ENCODE data around the gene SEMA3D. TPM values are rescaled to one million over a fixed set of nuclear protein-coding genes. Genes with fewer than 3 reads are reported as not detected.

SEMA3D gene
- total and polyA plus RNA-seq, 4 donors, result 0.18 to 1.2 (median 0.72) TPM

- H3K27ac ChIP-seq (ENCODE audit: low read depth in 1 of 2, low read length in 2 of 2), result no peak overlapping the region
- TF ChIP-seq CTCF (IDR thresholded peaks at IDR 0.05; ENCODE audit: low read depth, low read length, missing input control) (no peak), SP1 (IDR thresholded peaks at IDR 0.05) (no peak), TAF1 (conservative IDR thresholded peaks at IDR 0.05) (no peak), FOXA1 (IDR thresholded peaks at IDR 0.05) (no peak), GABPA (IDR thresholded peaks at IDR 0.05 in 1 of 2, conservative IDR thresholded peaks at IDR 0.05 in 1 of 2) (no peak), REST (IDR thresholded peaks at IDR 0.05) (no peak), RXRA (IDR thresholded peaks at IDR 0.05) (no peak), ATF3 (IDR thresholded peaks at IDR 0.05) (no peak), HNF4G (IDR thresholded peaks at IDR 0.05) (no peak), YY1 (IDR thresholded peaks at IDR 0.05) (no peak), RAD21 (IDR thresholded peaks at IDR 0.05) (no peak), MAX (IDR thresholded peaks at IDR 0.05) (no peak), HNF4A (conservative IDR thresholded peaks at IDR 0.05) (no peak), FOXA2 (IDR thresholded peaks at IDR 0.05) (no peak), JUND (IDR thresholded peaks at IDR 0.05) (no peak), EGR1 (IDR thresholded peaks at IDR 0.05; ENCODE audit: low read depth in 2 of 2) (no peak), ZBTB33 (IDR thresholded peaks at IDR 0.05) (no peak), NR2F2 (IDR thresholded peaks at IDR 0.05) (no peak)
- no peaks in the 10 kb centered on the region for H3K36me3 ChIP-seq (ENCODE audit: control insufficient read depth in 4 of 4, insufficient read depth in 3 of 4, low read depth in 1 of 4, low read length in 3 of 4)
- WGBS, result 77% methylated on average over 4 of the region's 4 CpGs
- H3K9ac ChIP-seq (ENCODE audit: low read depth in 1 of 2, low read length in 2 of 2), result no peak overlapping the region
- H3K9me3 ChIP-seq (ENCODE audit: control insufficient read depth in 4 of 4, low read length in 3 of 4), result no peaks in the 10 kb centered on the region
- H3K27me3 ChIP-seq (ENCODE audit: control insufficient read depth in 4 of 4, insufficient read depth in 4 of 4, low read length in 3 of 4), result no peaks in the 10 kb centered on the region
- H3K4me1 ChIP-seq (ENCODE audit: control insufficient read depth in 4 of 4, insufficient read depth in 4 of 4, low read length in 3 of 4), result no peaks in the 10 kb centered on the region
- no peak for DNase-seq (ENCODE audit: low spot score)
- H3K4me3 ChIP-seq (ENCODE audit: low read depth in 1 of 3, low read length in 3 of 3), result no peak overlapping the region
Measured at GRCh38 chr7:85130702-85131101, 56.2 kb downstream of the SEMA3D start.

All from liver (tissue), 9 donors.